Measurements from ENCODE around the gene TRPT1.

The TRPT1 gene

DNA sequence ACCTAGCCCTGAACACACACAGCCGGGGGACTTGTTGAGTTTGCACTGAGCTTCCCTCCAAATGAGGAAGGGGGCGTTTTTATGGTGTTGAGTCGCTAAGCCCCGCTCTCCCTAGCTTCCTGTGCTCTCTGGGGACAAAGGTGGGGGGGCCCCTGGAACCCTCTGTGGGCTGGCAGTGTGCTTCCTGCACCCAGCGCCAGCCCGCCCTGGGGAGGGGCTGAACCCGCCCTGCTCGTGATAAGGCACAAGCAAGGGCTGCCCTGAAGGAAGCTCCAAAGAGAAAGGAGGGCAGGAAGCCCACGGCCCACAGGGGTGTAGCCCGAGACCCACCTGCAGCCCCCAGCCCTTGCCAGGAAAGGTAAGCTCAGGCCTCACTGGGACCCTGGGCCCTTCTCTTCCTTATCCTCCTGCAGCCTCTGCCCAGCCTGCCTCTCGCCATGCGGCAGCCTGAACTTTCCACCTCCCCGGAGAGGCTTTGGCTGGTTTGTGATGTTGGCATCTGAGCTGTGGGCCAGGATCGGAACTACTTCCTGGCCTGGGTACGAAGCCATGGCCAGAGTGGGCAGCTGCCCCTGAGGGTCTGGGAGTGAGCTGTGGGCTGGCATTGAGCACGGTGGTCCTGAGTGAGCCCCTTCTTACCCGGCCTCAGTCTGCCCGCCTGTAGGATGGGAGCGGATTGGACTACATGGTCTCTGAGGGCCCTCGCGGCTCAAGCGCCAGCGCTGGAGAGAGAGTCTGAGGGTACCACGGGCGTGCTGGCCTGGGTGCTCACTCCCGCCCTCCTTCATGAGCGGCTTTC lies 19.3 kb downstream of the TRPT1 start, which contains the start of gene FERMT3:
Gene FERMT3, plus strand, starts transcription at position 265 of the 799 bp plus-strand sequence. CDS start 644 bp downstream, outside the sequence.
- peak; percentile 75 to 87 for DNase-seq

DNA sequence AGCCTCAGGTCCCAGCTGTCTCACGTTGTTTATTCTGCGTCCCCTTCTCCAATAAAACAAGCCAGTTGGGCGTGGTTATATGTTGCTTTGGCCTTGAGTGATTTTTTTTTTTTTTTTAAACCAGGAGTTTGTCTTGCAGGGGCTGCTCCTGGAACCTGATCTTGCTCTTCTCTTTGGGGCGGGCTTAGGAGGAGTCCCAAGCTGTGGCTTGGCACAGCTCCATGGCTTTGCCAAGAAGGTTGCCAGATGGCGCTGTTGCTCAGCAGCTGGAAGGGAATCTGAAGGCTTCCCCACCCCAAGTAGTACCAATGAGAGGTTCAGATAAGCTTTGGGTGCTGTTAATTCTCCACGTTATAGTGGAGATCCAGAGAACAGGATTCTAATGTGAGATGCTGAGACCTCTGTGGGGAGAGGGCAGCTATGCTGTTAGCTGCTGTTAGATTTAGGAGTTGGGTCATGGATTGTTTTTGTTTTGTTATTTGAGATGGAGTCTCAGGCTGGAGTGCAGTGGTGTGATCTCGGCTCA lies 21.5 kb downstream of the TRPT1 start:
- DNase-seq, result peak; percentile 75 to 79

DNA sequence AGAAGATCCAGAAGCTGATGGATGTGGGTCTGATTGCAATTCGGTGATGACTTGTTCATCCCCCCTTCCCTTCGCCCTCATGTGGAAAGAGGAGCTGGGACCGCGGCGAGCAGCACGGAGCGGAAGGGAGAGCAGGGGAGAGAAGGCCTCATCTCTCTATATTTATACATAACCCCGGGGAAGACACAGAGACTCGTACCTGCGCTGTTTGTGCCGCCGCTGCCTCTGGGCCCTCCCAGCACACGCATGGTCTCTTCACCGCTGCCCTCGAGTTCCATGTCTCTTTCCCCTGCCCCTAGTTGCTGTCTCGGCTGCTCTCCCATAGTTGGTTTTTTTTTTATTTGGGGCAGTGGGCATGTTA lies 21.9 kb downstream of the TRPT1 start:
- DNase-seq, result no peak

DNA sequence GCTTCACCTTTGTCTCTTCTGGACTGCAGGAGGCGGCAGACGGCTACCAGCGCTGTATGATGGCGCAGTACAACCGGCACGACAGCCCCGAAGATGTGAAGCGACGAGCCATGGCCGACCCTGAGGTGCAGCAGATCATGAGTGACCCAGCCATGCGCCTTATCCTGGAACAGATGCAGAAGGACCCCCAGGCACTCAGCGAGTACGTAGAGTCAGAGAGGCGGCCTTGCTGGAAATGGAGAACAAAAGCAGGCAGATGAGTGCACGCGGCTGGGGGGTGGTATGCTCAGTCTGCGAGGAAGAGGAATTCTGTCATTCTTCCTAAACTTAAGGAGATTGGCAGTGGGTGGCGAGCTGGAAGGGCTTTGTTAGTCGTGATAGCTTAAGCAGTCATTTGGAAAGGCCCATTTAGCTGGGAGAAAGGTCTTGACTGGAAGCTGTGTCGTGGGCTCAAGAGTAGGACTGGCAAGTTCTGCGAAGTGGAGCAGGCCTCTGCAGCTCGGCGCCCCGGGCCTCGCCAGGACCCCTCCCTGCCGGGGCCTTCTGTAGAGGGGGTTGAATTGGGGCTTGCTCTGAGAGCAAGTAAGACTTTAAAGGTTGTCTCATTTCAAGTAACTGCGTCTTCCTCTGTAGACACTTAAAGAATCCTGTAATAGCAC lies 22.4 kb downstream of the TRPT1 start:
- DNase-seq, result no peak

DNA sequence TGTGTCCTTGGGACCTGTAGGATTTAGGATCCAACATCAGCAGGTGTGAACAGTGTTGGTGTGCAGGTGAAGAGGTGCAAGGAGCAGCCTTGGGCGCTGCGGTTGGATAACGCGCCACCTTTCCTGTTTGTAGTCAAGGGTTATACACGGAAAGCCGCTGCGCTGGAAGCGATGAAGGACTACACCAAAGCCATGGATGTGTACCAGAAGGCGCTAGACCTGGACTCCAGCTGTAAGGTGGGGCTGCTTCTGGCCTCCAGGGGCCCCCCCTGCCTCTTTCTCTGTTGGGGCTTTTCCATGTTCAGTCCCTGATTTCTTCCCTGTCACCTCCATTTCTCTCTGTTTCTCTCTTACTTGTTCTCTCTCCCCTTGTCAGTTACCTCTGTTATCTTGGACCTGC lies 23.0 kb downstream of the TRPT1 start:
- DNase-seq, result no peak

DNA sequence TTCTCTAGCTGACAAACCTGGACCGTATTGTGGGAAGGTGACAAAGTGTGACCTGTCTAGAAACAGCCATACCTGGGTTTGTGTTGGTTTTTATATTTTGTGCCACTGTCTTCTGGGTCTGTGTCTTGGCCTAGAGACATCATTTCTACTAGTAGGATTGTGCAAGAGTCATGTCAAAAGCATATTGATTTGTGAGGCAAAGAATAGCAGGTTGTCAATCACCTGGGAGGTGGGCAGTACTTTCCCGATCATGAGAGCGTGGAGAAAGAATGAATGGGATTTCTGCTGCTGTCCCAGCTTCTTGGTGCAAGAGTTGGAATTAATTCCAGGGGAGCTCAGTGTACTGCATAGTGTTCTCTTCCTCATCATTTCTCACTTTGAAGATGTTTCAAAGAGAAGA lies 24.4 kb downstream of the TRPT1 start:
- no peak for DNase-seq

DNA sequence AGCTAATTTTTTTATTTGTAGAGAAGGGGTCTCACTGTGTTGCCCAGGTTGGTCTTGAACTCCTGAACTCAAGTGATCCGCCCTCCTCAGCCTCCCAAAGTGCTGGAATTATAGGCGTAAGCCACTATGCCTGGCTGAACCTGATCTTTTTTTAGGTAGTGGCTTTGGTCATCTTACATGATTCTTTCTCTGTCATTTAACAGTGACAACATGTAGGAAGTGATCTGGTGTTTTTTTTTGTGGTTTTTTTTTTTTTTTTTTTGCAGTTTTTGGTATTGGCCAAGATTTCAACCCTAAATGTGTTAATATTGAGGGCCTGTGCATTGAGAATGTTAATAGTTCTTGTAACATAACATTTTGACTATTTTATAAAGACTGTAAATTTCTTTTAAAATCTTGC lies 27.5 kb downstream of the TRPT1 start:
- DNase-seq, result no peak

DNA sequence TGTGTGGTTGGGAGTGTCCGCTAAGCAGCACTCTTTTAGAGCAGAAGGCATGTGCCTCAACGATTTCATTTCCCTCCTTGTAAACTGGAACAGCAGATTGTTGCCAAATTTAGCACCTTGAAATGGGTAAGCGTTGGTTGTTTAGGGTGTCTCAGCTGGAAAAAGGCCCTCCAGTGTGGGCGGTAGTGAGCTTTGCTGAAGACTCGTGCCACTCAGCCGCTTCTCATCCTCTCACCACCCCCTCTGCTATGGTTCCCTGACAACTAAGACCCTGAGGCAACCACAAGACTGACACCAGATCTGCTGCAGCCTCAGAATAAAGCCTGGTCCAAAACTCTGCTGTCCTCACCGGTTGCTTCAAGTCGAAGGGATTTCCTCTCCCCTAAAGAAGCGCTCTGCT lies 29.4 kb downstream of the TRPT1 start:
- DNase-seq, result no peak

DNA sequence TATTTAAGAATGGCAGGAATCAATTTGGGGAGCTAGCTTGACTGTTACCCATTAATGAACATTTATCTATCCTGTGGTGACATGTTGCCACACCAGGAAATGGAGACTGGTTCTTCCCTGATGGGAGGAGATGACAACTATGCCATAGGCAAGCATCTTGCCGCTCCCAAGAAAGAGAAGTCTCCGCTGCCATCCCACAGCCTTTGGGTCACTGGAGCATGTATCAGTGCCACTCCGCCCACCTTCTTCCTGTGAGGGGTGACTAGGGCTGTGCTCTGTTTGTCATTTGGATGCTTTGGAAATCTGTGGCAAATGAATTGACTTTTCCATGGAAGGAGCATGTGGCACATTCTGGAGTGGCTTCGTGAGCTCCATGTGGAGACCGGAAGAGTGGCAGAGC lies 33.6 kb downstream of the TRPT1 start:
- DNase-seq, result no peak

DNA sequence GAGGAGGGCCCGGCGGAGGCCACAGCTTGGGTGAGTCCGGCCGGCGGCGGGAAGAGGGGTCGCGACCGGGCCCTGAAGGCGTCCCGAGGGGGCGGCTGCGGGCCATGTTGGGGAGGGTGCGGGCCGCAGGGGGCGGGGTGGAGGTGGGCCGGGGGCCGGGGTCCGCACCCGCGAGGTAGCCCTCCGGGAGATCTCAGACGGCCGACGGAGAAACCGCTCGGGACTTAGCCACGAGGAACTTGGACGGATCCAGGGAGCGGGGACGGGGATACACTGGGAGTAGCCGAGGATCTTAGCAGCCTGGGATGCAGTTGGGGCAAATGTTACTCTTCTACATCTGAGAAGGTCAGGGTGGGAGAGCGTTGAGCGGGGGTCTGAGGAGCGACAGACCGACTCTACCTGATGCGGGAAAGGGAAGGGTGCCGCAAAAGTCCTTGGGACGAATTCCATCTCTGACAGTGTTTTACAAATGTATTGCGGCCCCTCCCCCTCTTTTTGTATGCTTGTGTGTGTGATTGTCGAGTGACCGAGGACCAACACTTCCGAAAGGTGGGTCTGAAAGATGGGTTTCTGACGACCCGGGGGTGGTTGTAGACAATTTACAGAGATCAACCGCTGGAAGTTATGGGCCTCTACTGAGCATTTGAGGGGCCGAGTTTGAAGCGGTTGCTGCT lies 39.4 kb downstream of the TRPT1 start:
- DNase-seq, result peak; percentile 41 to 48

DNA sequence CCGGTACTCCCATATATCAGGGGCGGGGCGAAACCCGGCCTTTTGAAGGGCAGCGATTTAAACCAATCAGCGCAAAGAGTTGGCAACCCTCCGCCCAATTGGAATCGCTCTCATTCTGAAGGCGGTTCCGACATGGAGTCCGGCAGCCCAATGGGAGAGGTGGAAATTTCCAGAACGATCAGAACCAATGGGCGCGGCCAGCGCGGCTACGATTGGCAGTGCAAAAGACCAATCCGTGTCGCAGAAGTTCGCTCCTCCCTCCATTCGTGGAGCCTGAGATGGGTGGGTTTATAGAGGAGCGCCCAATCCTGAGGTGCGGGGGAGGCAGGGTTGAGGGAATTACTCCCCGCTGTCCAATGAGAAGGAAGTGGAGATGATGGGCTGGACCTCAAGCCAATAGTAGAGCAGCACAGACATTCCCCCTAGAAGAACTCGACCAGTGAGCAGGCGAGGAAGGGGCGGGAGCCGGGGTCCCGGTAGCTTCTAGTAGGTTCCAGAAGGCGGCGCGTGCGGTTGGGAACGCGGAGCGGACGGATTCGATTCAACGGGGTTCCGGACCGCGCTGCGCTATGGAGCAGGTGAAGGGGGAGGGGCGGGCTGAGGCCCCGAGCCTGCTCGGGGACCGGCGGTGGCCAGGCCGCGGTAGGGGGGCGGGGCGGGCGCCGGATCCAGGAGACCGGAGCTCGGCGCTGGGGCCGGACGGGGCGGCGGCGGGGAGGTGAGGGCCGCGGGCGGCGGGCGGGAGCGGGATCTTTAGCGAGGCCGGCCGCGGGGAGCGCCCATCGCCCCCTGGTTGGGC lies 40.1 kb downstream of the TRPT1 start, which contains the start of gene STIP1:
Gene STIP1, plus strand, starts transcription at position 479 of the 799 bp plus-strand sequence. Its CDS starts 91 bp downstream, at position 570.
- peak; percentile 98 to 99 for DNase-seq

DNA sequence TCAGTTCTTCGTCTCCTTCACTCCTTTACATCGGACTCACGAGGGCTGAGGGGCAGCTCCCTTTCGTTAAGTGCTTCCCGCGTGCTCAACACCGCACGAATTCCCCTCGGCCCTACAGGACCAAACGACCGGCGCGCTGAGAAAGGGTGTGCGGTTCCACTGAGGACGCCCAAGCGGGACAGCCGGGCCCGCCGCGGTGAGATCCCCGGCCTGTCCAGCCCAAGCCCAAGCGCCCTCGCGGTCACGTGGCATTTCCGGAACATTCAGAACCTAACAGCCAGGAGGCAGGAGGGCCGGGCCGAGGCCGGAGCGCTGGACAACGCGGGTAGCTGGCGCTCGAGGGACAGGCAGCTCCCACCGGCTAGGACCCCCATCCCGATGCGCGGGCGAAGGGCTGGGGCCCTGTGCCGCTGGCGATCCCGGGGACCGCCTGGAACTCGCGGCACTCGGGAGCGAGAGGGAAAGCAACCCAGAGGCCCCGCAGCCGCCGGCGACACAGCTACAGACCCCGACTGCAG lies 40.8 kb downstream of the TRPT1 start:
- no peak for DNase-seq

DNA sequence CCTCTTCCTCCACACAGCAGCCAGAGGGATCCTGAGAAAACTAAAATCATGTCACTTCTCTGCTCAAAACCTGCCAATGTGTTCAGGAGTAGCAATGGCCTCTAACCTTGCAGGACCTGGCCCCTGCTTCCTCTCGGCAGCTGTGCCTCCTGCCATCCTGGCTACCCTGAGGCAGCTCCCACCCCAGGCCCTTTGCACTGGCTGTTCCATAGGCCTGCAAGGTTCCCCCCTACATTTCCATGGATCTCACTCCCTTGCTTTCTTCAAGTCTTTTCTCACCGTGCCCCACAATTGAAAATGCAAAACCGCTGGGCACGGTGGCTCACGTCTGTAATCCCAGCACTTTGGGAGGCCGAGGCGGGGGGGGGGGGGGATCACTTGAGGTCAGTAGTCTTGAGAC lies 42.1 kb downstream of the TRPT1 start:
- no peak for DNase-seq

DNA sequence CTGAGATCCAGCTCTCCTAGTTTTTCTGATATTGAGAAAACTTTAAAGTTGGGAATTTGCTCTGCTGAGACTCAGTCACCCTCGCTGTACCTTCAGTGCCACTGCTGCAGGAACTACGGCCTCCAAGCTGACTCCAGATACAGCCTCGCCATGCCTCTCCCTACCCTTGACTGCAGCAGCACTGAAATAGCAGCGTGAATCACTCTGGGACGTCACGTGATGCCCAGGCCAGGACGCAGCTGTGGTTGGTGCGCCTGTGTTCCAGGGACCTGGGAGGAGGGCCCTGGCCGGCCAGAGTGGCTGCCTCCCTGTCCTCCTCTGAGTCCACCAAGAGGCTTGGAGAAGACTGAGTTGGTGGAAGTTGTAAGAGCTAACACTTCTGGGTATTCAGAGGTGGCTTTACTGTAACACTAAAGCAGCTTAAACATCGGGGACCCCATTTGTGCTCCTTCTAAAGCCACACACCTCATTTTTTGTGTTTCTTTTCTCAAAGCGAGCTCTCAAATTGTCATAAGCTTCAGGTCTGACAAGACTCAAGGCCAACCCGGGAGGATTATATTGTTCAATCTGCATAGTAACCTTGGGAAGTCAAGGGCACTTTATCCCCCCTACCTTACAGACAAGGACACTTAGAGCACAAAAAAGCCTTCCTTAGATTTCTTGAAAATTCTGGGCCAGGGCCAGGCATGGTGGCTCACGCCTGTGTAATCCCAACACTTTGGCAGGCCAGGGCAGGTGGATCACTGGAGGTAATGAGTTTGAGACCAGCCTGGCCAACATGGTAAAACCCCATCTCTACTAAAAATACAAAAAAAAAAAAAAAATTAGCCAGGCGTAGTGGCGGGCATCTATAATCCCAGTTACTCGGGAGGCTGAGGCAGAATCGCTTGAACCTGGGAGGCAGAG lies 44.2 kb downstream of the TRPT1 start:
- DNase-seq, result peak; percentile 49 to 60

DNA sequence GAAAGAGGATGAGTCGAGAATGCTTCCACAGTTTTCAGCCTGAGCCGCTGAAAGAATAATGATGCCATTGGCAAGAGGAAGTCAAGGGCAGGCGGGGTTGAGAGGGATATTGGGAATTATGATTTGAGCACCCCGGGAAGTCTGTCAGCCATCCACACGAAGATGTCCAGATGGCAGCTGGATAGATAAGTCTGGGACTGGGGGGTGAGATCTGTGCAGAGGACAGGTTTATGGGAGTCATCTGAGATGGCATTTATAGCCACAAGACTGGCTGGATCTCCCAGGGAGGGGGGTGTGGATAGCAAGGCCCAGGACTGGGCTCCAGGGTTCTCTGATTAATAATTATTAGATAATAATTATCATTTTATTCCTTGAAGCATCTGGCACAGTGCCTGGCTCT lies 45.1 kb downstream of the TRPT1 start:
- DNase-seq, result no peak

DNA sequence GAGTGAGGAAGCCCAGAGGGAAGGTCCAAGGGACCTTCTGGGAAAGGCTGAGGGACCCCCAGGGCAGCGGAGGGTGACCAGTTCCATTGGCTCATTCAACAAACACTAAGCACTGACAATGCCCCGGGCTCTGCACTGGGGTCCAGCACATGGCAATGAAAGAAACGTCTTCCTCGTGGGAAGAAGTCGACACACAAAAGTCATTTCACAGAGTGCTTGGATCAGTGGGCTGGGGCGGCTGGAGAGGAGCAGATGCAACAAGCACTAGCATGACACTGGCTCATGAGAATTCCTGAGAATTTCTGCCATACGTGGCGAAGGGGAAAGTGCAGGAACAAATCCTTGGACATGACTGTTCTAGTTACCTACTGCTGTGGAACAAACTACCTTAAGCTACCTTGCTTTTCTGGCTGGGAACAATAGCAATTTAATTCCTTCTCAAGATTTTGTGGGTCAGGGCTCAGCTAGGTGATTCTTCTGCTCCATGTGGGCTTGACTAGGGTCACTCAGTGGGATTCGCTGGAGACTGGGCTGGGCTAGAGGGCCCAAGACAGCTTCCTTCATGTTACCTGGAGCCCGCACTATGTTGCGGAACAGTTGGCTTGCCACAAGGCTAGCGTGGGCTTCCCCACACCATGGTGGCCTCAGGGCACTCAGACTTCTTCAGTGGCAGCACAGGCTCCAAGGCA lies 46.9 kb downstream of the TRPT1 start:
- no peak for DNase-seq

DNA sequence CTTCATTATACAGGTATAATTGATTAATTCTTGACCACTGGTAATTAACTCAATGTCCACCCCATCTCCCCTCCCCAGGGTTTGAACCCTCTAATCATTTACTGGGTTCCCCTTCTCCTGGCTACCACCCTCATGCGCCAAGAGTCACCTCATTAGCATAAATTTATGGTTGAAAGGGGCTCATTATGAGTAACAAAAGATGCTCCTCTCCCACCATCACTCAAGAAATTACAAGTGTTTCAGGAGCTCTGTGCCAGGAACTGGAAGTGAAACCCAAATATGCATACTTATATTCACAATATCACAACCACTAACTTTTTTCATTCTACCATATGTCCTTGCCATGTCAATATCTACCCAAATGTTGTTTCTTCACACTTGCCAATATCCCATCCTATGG lies 47.8 kb downstream of the TRPT1 start:
- no peak for DNase-seq

DNA sequence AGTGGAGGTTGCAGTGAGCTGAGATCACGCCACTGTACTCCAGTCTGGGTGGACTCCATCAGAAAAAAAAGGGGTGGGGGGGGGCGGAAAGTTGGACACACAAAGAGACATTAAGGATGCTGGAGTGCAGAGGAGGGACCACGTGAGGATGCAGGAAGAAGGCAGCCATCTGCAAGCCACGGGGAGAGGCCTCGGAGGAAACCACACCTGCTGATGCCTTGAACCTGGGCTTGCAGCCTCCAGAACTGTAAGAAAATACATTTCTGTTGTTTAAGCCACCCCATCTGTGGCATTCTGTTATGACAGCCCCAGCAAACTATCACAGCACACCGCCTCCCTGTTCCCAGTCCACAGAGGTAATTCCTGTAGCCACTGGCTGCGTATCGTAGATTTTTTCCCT lies 49.2 kb downstream of the TRPT1 start:
- no peak for DNase-seq

Measured in stimulated activated CD4-positive, alpha-beta T cell treated with anti-CD3 and anti-CD28 coated beads, Interleukin-2, amount 100 ng/mL, for 24 hours (primary cell).